HG03039 (cell line): ENCODE results near the gene OLFM2.
"Not testable (repeated sequence)": the region's sequence is repeated elsewhere in the genome, so short reads cannot be mapped to it uniquely, and the experiment has no call there.

ENCODE experiments used
- ATAC-seq: cut with Tn5 transposase; IDR thresholded peaks from one replicate; pipeline ENCODE4 v1.9.1; 2021; ENCODE audit warnings: mild to moderate bottlenecking, moderate library complexity; ENCODE audit not compliant: unreplicated experiment

OLFM2 gene

DNA sequence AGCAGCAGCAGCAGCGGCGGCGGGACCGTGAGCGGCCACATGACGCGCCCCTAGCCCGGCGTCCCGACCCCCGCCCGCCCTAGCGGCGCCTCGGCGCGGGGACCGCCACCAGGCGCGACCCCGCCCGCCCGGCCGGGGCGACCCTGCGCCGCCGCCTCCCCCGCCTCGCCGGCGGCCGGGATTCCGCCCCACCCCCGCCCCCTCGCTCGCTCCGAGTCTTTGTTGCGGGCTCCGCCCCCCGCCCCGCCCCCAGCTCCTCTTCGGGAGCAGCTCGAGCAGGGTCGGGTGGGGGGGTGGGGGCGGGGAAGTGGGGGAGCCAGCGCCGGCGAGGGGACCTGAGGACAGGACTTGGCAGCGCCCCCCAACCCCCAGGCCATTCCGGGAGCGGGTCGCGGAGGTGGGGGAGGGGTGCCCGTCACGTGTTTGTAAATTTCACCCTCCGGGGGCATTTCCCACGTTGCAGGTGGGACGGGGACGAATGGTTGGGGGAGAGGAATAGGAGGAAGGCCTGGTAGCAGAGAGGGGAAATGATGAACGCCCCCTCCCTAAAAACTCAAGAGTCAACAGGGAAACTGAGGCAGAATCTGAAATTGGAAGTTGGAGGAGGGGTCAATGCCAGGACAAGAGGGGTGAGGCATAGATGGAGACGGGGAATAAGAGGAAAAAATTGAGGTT is at the start of gene OLFM2:
OLFM2 (minus strand) TSS at position 190 of the 675 bp plus-strand sequence; CDS start at position 41, 149 bp downstream.
- ATAC-seq, result no peak

DNA sequence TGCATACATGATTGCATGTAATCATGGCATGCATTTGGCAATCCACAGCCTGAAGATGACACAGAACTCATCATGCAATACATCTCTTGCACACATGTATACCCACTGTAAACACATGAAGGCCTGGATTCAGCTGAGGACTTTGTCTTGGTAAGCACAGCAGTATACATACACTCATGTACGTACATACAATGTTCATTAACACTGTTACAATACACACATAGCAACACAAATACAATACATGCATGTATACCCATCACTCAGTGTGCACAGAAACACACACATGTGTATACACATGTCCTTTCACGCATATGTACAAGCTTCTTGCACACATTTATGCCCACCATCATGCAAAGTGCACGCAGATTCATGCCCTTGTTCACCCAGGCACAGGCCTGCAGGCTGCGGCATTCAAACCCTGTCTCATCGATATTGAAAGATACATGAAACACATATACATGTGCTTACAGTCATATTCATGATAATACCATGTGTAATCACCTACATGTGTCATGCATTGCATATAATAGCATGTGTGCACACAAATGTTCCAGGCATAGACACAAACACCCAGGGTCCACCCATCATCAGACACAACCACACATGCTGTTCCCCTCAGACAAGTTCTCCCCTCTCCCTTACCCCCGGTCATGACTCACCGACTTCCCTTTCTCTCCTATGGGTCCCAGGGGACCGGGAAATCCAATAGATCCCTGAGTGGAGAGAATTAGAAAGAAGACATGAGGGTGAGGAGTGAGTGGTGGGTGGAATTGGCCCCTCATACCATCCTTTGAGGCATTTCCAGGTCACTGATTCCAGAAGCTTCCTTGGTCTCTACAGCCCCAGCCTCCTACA is 45.3 kb upstream of the OLFM2 start:
- ATAC-seq, result no peak

DNA sequence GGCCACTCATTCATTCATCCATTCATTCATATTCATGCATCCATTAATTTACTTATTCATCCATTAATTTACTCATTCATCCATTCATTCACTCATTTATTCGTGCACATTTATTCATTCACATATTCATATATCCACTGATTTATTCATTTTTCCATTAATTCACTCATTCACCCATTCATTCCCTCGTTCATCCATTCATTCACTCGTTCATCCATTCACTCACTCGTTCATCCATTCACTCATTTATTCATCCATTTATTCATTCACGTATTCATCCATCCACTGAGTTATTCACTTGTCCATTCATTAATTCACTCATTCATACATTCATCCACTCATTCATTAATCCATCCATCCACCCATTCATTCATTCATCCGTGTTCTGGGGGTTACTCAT is 35.8 kb upstream of the OLFM2 start:
- ATAC-seq, result no peak

DNA sequence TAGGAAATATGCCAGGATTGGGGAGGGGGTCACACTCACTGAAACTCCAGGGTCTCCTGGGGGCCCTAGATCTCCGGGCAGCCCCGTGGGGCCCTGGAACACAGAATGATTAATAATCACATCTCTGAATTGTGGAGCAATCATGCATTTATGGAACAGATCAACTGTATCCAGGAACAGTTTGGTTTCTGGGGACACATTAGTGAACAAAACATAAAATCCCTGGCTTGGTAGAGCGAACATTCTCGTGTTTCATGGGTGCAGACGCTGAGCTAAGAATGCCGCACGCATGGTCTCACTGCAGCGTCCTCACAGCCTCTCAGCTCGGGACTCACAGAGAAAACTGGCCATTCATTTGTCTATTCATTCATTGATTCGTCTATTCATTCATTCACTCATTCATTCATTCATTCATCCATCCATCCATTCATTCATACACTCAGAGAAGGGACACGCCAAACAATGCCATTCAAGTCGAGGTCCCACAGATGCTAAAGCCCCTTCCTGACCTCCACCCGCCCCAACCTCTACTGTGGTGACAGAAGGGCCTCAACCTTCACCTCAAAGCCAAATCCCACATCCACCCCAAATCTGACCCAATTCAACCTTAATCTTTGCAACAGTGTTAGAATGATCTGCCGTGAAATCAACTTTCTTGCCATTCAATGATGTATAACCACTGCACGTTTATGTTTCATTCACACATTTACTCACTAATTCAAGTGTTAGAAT is 35.0 kb upstream of the OLFM2 start:
- ATAC-seq, result no peak

DNA sequence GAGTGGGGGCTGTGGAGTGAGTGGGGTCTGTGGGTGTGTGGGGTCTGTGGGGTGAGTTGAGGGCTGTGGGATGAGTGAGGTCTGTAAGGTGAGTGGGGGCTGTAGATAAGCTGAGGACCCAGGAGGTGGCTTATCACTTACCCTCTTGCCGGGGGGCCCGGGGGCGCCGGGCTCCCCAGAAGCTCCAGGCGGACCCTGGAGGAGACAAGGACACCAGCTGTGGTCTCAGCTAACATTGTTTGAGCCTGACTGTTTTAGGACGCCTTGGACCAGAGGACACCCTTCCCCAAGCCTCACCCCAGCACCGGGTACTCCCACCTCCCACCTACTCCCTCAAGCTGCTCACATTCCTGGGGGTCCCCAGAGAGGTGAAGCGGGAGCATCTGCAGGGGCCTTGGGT is 34.2 kb upstream of the OLFM2 start:
- no peak for ATAC-seq

DNA sequence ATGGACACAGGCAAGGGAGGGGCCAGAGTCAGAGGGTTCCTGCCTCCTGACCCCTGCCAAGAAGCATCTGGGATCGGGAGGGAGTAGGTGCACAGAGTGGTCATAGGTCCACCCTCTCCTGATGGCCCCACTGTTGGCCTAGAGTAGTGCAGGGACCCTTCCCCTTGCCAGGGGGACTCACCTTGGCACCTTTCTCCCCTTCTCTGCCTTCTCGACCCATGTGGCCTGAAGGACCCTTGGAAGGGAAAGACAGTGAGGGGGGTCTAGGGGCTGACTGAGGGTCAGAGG is 33.3 kb upstream of the OLFM2 start:
- ATAC-seq, result no peak

DNA sequence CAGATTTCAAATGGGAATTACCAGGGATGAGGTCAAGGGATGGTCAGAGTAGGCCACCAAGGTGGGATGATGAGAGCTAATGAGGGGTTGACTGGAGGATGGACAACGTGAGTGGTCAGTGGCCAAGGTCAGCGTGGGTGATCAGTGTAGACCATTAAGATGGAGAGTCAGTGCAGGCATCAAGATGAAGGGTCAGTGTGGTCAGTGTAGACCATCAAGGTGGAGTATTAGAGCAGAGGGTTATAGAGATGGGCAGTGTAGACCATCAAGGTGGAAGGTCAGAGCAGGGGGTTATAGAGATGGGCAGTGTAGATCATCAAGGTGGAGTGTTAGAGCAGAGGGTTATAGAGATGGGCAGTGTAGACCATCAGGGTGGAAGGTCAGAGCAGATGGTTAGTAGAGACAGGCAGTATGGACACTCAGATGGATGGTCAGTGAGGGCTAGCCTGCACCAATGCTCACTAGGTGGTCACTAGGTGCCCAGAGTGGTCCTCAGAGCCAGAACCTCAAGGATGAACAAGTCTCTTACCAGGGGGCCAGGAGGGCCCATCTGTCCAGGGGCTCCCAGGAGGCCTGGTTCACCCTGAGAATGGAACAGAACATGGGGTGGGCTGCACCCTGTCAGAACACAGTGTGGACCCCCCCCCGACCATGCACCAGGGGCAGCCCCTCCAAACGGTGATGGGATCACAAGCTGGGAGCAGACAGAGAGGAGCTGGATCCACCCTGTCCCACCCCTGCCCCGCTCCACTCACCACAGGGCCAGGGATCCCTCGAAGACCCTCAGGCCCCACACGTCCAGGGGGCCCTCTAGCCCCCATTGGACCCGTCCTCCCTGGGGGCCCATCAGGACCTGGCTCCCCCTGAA is 32.7 kb upstream of the OLFM2 start:
- ATAC-seq, result no peak

DNA sequence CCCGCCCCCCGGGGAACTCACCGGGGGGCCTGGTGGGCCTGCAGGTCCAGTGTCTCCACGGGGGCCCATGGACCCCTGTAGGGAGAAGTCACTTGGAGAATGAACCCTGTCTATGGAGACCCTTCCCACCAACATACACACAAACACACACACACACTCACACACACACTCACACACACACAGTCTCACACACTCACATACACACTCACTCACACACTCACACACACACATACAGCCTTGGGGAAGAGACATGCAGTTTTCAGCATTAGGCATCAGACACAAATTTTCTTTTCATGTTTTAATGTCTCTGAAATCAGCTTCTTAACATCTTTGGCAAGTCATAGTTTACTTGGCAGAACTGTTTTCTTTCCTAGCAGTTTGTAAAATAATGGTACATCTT is 31.0 kb upstream of the OLFM2 start:
- no peak for ATAC-seq

DNA sequence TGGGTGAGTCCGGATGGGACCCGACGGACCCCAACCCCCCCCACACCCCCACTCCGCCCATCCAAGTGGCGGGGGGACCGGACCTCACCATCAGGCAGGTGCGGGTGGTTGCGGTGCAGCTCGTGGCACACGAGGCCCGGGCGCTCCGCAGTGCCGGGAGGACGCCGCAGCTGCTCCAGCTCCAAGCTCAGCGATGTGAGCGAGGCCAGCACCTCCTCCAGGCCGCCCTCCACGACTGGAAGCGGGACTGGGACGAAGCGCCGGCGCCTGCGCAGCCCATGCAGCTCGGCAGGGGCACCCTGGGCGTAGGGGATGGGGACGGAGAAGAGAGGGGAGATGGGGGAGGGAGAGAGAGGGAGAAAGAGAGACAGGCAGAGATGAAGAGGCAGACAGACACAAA is 30.1 kb upstream of the OLFM2 start:
- ATAC-seq, result no peak

DNA sequence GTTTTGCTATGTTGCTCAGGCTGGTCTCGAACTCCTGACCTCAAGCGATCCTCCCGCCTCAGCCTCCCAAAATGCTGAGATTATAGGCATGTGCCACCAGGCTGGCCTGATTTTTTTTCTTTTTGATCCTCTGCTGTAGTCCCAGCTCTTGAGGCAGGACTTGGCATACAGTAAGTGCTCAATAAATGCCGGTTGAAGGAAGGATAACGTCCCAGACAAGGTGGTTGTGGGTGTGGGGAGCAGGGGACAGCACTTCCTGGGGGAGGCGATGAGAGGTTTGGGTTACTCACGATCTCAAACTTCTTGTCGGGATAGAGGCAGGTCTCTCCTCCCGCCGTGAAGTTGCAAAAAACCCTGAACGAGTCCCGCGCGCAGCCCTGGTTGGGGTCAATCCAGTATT is 29.7 kb upstream of the OLFM2 start:
- no peak for ATAC-seq

DNA sequence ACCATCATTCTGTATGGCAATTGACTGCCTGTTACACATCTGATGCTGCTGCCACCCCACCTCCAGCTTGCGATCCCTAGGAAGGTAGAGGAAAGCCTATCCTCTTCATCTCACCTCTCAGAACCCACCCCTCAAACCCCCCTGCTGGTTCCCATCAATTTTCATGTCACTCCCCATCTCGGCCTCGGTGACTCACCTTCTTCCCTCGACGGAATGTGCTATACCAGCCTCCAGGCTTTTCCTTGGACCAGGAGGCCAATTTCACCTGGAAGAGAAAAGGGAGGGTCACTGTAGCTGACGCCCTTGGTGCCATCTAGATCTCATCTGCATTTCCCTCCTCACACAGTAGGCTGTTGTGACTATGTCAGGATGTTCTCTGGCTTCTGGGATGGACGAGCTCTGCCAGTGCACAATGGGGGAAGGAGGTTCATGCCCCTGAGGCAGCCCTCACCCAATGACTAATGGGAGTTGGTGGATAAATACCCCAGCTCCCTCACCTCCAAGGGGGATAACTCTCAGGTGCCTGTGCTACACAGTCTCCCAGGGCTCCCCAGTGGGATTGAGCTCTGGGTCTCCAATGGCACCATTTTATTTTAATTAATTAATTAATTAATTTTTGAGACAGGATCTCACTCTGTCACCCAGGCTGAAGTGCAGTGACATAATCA is 26.4 kb upstream of the OLFM2 start:
- no peak for ATAC-seq

DNA sequence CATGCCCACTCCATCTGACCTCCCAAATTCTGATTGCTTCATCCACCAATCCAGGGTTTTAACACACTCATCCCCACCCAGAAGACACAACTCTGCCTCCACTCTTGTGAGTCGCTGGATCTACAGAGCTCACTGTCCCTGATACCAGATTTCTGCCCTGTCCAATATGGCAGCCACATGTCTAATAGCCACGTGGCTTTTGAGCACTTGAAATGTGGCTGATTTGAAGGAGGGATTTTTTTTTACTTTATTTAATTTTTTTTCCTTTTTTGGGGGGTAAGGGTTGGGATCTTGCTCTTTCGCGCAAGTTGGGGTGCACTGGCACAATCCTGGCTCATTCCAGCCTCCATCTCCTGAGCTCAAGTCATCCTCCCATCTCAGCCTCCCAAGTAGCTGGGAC is 24.8 kb upstream of the OLFM2 start:
- no peak for ATAC-seq

DNA sequence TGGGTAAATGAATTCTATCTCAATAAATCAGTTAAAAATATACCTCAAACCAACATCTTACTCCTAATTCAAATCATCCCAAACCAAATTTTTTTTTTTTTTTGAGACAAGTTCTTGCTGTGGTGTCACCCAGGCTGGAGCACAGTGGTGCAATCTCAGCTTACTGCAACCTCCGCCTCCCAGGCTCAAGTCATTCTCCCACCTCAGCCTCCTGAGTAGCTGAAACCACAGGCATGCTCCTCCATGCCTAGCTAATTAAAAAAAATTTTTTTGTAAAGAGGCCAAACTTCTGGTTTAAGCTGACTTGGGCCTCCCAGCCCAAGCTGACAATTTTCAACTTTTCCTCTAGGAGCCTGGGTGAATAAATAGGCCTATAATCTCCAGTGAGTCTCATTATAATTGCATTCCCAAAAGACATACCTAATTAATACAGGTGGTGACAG is 22.1 kb upstream of the OLFM2 start:
- no peak for ATAC-seq

DNA sequence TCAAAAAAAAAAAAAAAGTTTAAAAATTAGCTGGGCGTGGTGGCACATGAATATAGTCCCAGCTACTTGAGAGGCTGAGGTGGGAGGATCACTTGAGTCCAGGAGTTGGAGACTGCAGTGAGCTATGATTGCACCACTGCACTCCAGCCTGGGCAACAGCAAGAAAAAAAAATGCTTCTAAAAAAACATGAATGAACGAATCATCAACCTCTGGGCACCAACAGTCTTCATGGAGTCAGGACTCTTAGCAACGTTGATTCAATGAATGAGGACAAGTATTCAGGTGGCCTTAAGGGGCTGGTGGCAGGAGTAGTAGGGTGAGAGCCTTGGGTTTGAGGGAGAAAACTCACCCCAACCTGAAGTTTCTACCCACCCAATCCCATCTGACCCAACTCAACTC is 20.6 kb upstream of the OLFM2 start:
- no peak for ATAC-seq

DNA sequence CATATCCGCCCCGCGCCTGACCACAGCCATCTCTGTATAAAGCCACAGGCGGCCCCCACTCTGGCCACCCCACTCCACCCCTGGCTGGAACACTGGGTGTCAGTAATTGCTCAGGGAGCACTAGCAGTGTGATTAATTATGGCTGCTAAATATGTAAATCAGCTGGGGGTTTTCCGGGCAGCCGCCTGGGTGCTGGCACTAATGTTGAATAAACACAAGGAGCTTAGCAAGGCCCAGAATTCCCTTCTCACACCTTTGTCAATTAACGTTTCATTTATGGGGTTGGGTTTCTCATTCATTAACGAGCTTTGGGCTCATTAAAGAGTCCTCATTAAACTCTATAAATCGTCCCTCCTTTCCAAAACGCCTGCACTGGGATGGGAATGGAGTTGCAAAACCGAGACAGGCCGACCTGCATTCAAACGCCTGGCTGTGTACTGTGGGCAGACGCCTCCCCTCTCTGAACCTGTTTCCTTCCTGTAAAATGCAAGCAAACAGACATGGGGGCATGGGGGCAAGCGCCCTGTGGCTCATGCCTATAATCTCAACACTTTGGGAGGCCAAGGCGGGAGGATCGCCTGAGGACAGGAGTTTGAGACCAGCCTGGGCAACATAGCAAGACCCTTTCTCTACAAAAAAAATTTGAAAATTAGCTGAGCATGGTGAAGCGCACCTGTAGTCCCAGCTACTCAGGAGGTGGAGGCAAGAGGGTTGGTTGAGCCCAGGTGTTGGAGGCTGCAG is 17.7 kb upstream of the OLFM2 start:
- ATAC-seq, result no peak

DNA sequence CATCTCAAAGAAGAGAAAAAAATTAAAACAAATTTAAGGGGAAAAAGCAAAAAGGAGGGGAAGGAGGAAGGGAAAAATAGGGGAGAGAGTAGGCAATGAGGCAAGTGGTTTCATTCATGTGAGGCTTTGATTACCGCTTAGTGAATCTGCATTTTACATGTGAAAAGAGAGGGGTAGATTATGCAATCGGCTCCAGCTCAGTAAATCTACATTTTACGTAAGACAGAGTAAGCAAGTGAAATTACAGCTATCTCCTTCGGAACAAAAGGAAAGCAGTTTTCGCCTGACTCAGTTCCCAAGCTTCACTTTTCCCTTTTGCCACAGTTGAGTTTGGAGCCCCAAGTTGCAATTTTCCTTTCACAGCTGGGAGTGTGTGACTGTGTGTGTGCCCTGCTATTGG is 16.0 kb upstream of the OLFM2 start:
- ATAC-seq, result no peak

DNA sequence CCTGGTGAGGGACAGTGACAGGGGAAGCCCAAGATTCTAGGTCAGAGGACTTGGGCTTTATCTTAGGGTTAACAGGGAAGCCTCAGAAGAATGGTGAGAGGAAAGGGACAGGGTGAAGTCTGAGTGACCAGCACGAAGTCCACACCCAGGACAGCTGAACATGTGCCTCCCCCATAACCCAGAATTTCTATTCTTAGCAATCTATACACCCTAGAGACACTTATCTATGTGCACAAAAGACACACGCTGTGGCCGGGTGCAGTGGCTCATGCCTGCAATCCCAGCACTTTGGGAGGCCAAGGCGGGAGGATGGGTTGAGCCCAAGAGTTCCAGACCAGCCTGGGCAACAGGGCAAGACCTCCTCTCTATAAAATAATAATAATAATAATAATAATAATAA is 11.1 kb upstream of the OLFM2 start:
- ATAC-seq, result no peak

DNA sequence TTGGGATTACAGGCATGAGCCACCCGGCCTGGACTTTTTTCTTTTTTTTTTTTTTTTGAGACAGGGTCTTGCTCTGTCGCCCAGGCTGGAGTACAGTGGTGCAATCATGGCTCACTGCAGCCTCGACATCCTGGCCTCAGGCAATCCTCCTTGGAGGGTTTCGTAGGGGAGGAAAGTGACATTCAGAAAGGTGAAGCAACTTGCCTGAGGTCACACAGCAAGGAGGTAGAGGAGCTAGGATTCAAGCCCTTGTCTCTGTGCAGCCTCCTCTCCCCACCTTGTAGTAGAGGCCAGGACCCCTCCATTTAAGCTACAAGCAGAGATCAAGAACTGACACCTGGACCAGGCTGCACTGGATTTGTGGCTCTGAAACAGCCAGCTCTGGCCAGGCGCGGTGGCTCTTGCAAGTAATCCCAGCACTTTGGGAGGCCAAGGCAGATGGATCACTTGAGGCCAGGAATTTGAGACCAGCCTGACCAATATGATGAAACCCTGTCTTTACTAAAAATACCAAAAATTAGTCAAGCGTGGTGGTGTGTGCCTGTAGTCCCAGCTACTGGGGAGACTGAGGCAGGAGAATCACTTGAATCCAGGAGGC is 10.3 kb upstream of the OLFM2 start:
- ATAC-seq, result not testable (repeated sequence)

DNA sequence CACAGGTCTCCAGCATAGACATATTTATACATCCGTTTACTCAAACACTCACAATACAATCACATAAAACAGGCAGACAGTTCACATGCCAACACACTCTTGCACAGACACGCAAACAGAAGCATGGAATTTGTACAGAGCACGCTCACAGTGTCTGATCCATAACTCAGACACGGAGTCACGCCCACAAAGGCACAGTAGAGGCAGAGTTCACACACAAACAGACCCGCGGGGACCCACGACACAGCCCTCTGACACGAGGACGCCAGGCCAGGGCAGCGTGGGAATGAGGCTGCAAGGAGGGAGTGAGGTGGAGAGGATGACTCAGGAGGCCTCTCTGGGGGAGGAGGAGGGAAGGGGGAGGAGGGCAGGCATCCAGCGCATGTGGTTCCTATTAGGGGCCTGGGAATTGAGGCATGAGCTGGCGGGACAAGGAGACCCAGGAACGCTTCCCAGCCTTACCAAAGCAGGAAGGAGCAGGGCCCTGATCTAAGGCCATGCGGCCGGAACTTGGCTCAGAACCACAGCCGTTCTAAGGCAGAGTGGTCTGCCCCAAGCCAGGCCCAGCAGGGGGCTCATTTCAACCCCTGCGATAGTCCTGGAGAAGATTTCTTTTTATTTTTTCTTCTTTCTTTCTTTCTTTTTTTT is 9.1 kb upstream of the OLFM2 start:
- no peak for ATAC-seq
